NK-92 (cell line): ENCODE data around the gene TAS2R20.

Experiments used
- DNase-seq: peaks from one replicate; lab custom pipeline; 2025; ENCODE audit not compliant: unreplicated experiment; lab: John Stamatoyannopoulos, UW

The TAS2R20 gene

GRCh38 chr12:10960211-10960610 lies 37.9 kb downstream of the TAS2R20 start:
- DNase-seq, result no peak

- DNase-seq, result no peak
Observed at GRCh38 chr12:10959804-10960203, 38.3 kb downstream of the TAS2R20 start.

GRCh38 chr12:10957741-10958140 lies 40.4 kb downstream of the TAS2R20 start:
- no peak for DNase-seq

GRCh38 chr12:10956085-10956484 lies 42.0 kb downstream of the TAS2R20 start:
- no peak for DNase-seq

- no peak for DNase-seq
Observed at GRCh38 chr12:10952645-10953044, 45.5 kb downstream of the TAS2R20 start.
